ENCODE measurements around the gene ANAPC7.

ANAPC7 gene

DNA sequence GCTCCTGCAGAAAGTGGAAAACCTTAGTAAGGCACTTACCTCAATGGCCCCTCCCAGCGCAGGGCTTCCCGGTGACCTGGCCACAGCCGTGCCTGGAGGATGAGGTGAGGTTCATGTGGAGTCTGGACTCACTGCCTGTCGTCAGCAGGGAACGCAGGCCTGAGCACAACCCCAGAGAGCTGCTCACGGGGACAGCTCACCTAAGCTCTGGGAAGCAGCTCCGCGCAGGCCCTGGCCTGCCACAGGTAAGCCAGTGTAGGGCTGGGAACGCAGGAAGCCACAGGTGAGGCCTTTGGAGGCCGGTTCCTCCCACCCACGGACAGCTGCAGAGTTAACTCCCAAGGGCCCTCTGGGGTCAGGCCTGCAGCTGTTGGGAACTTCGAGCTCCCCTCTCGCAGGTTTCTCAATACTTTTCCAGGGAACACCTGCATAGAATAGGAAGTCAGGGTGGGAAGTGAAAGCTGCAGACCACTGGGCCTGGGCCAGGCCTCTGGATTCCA lies 32.7 kb downstream of the ANAPC7 start:
- Histone ChIP-seq H3K9ac (no peak overlapping the region), H3K36me3 (ENCODE audit: control insufficient read depth, insufficient read depth, low read length) (no peaks in the 10 kb centered on the region), H3K4me1 (no peaks in the 10 kb centered on the region), H2AFZ (no peak overlapping the region), H3K9me3 (ENCODE audit: control insufficient read depth, low read length) (no peaks in the 10 kb centered on the region), H3K27ac (no peak overlapping the region), H3K4me3 (ENCODE audit: low read depth, low read length) (no peak overlapping the region), H3K4me2 (ENCODE audit: low read length) (no peak overlapping the region), H3K27me3 (ENCODE audit: control insufficient read depth, insufficient read depth, low read length) (no peaks in the 10 kb centered on the region), H3K79me2 (no peaks in the 10 kb centered on the region)
- TF ChIP-seq, protein P1, sequence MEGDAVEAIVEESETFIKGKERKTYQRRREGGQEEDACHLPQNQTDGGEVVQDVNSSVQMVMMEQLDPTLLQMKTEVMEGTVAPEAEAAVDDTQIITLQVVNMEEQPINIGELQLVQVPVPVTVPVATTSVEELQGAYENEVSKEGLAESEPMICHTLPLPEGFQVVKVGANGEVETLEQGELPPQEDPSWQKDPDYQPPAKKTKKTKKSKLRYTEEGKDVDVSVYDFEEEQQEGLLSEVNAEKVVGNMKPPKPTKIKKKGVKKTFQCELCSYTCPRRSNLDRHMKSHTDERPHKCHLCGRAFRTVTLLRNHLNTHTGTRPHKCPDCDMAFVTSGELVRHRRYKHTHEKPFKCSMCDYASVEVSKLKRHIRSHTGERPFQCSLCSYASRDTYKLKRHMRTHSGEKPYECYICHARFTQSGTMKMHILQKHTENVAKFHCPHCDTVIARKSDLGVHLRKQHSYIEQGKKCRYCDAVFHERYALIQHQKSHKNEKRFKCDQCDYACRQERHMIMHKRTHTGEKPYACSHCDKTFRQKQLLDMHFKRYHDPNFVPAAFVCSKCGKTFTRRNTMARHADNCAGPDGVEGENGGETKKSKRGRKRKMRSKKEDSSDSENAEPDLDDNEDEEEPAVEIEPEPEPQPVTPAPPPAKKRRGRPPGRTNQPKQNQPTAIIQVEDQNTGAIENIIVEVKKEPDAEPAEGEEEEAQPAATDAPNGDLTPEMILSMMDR (IDR thresholded peaks at IDR 0.05), result no peak

DNA sequence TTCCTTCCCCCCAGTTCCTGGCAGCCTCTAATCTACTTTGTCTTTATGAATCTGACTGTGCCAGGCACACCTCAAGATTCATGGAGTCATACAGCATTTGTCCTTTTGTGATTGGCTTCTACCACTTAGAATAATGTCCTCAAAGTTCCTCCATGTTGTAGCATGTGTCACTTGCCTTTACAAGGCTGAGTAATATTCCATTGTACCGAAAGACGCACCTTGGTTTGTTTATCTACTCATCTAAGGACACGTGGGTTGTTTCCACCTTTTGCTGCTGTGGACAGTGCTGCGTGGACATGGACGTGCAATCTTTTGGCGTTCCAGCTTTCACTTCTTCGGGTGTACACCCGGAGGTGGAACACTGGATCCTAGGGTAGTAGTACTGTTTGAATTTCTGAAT lies 33.5 kb downstream of the ANAPC7 start:
- Histone ChIP-seq H3K9me3 (ENCODE audit: control insufficient read depth, low read length) (no peaks in the 10 kb centered on the region), H3K36me3 (ENCODE audit: control insufficient read depth, insufficient read depth, low read length) (no peaks in the 10 kb centered on the region), H3K4me1 (no peaks in the 10 kb centered on the region), H3K4me3 (ENCODE audit: low read depth, low read length) (no peak overlapping the region), H3K4me2 (ENCODE audit: low read length) (no peak overlapping the region), H2AFZ (no peak overlapping the region), H3K79me2 (no peaks in the 10 kb centered on the region), H3K27me3 (ENCODE audit: control insufficient read depth, insufficient read depth, low read length) (no peaks in the 10 kb centered on the region), H3K9ac (no peak overlapping the region), H3K27ac (no peak overlapping the region)
- TF ChIP-seq, protein P1 (IDR thresholded peaks at IDR 0.05), result no peak

DNA sequence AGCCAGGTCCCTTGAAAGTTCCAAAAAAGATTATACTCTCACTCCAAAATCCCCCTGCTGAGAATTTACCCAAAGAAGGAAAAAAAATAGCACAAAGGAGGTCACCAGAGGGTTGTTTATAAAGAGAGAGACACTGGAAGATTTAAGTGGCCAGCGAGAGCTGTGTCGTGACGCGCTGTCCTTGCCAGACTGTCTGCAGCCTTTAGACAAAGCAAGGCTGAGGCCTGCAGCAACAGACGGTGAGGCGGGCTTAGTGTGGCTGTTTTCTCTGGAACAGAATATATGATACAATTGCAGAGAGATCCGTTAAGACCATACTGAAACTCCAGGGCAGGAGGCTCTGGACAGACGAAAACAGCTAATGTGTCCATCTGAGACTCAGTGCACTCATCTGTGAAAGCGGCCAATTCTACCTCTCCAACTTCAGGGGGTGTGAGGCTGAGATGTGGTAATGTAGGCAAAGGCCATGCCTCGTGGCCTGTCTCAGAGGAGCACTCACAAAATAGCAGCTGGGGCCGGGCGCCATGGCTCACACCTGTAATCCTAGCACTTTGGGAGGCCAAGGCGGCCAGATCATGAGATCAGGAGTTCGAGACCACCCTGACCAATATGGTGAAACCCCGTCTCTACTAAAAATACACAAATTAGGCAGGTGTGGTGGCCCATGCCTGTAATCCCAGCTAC lies 36.2 kb downstream of the ANAPC7 start:
- Histone ChIP-seq H3K79me2 (no peaks in the 10 kb centered on the region), H3K4me1 (no peaks in the 10 kb centered on the region), H2AFZ (no peak overlapping the region), H3K36me3 (ENCODE audit: control insufficient read depth, insufficient read depth, low read length) (no peaks in the 10 kb centered on the region), H3K27ac (no peak overlapping the region), H3K4me2 (ENCODE audit: low read length) (no peak overlapping the region), H3K9me3 (ENCODE audit: control insufficient read depth, low read length) (no peaks in the 10 kb centered on the region), H3K9ac (no peak overlapping the region), H3K4me3 (ENCODE audit: low read depth, low read length) (no peak overlapping the region), H3K27me3 (ENCODE audit: control insufficient read depth, insufficient read depth, low read length) (no peaks in the 10 kb centered on the region)
- TF ChIP-seq, protein P1 (IDR thresholded peaks at IDR 0.05), result no peak

DNA sequence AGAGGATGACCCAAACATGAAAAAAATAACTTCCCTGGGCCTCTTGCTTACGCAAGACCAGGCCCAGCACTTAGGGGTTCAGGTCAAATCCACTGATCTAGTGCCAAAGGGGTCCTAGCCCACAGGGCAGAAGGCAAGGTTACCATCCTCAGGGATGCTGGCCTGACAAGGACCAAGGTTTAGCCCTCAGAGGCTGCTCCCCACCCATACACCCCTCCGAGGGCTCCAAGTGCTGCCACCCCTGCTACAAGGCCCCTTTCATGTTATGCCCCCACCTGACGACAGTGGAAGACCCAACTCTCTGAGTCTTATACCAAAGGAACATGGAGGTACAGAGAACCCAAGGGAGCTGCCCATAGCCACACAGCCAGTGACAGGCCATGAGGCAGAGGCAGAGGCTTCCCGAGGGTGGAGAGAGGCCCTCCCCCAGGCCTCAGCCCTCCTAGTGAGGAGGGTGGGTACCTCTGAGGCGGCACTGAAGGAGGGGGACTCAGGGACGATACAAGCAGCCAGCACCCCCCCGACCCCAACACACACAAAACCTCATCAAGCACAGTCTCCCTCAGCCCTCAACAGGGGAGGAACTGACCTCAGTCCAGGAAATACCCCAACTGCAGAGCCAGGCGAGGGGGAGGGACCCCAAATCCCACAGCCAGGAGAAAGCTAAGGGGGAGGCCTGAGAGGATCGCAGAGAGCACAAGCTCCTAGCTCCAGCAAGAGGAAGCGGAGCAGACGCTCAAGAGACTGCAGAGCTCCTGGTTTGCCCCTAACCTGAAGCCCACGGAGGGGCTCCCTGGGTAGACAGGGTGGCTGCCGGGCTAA lies 37.0 kb downstream of the ANAPC7 start:
- Histone ChIP-seq H3K4me1 (no peaks in the 10 kb centered on the region), H3K4me2 (ENCODE audit: low read length) (no peak overlapping the region), H3K36me3 (ENCODE audit: control insufficient read depth, insufficient read depth, low read length) (no peaks in the 10 kb centered on the region), H3K79me2 (no peaks in the 10 kb centered on the region), H3K27ac (no peak overlapping the region), H3K9ac (no peak overlapping the region), H3K27me3 (ENCODE audit: control insufficient read depth, insufficient read depth, low read length) (no peaks in the 10 kb centered on the region), H3K4me3 (ENCODE audit: low read depth, low read length) (no peak overlapping the region), H3K9me3 (ENCODE audit: control insufficient read depth, low read length) (no peaks in the 10 kb centered on the region), H2AFZ (no peak overlapping the region)
- TF ChIP-seq, protein P1 (IDR thresholded peaks at IDR 0.05), result no peak
